Stimulated activated CD8-positive, alpha-beta memory T cell treated with anti-CD3 and anti-CD28 coated beads, Interleukin-4, amount 100 ng/mL, for 4 hours (primary cell): ENCODE results near the gene CASP8.

ENCODE experiments used
- DNase-seq, 2 donors: peaks; one replicate each; pipeline ENCODE4 v3.0.0-alpha.2; 2020; ENCODE audit warnings: low read depth in 2 of 2, low spot score in 1 of 2

CASP8 gene

GRCh38 chr2:201242571-201243277 lies 17.6 kb upstream of the CASP8 start:
- no peak for DNase-seq

GRCh38 chr2:201244829-201245228 lies 15.5 kb upstream of the CASP8 start:
- DNase-seq: no peak

- DNase-seq: no peak
Measured at GRCh38 chr2:201246280-201246679, 14.1 kb upstream of the CASP8 start.

GRCh38 chr2:201248288-201248844 lies 12.0 kb upstream of the CASP8 start:
- DNase-seq: no peak

GRCh38 chr2:201249889-201250288 lies 10.4 kb upstream of the CASP8 start:
- DNase-seq: no peak

GRCh38 chr2:201250741-201251140 lies 9.6 kb upstream of the CASP8 start:
- no peak for DNase-seq

GRCh38 chr2:201254081-201254730 lies 6.1 kb upstream of the CASP8 start:
- no peak for DNase-seq

- no peak for DNase-seq
Measured at GRCh38 chr2:201255408-201256033, 4.8 kb upstream of the CASP8 start.

- no peak for DNase-seq
Measured at GRCh38 chr2:201256082-201256481, 4.3 kb upstream of the CASP8 start.

GRCh38 chr2:201257381-201257955 lies 2.9 kb upstream of the CASP8 start:
- DNase-seq: no peak

GRCh38 chr2:201257956-201258665 lies 2.2 kb upstream of the CASP8 start:
- DNase-seq: peak; percentile 66 to 72

- no peak for DNase-seq
Measured at GRCh38 chr2:201258666-201259615, 1.4 kb upstream of the CASP8 start.

- no peak for DNase-seq
Measured at GRCh38 chr2:201261471-201261870, 1.1 kb downstream of the CASP8 start.

GRCh38 chr2:201261906-201262305 lies 1.6 kb downstream of the CASP8 start:
- DNase-seq: no peak

GRCh38 chr2:201262718-201263117 lies 2.4 kb downstream of the CASP8 start:
- DNase-seq: no peak

- no peak for DNase-seq
Measured at GRCh38 chr2:201263779-201264178, 3.4 kb downstream of the CASP8 start.

GRCh38 chr2:201264472-201265173 lies 4.3 kb downstream of the CASP8 start:
- DNase-seq: no peak

- DNase-seq: no peak
Measured at GRCh38 chr2:201266629-201267028, 6.3 kb downstream of the CASP8 start.

- no peak for DNase-seq
Measured at GRCh38 chr2:201267278-201268030, 7.1 kb downstream of the CASP8 start.
